ENCODE data around the gene TRPV5.
"Not testable (repeated sequence)": the region's sequence is repeated elsewhere in the genome, so short reads cannot be mapped to it uniquely, and the experiment has no call there.

- TF ChIP-seq BHLHE40 (IDR thresholded peaks at IDR 0.05; ENCODE audit: low read depth, low read length); RCOR1 (IDR thresholded peaks at IDR 0.05; ENCODE audit: insufficient replicate concordance, low read length); POLR2A (IDR thresholded peaks at IDR 0.05; ENCODE audit: low read depth, low read length); MAFK (IDR thresholded peaks at IDR 0.05; ENCODE audit: low read depth, low read length); SMC3 (IDR thresholded peaks at IDR 0.05; ENCODE audit: low read depth, low read length); MAZ (IDR thresholded peaks at IDR 0.05; ENCODE audit: borderline replicate concordance, low read depth, low read length); CHD1 (IDR thresholded peaks at IDR 0.05; ENCODE audit: low read depth, low read length): not testable (repeated sequence)
- TF ChIP-seq, protein P1, sequence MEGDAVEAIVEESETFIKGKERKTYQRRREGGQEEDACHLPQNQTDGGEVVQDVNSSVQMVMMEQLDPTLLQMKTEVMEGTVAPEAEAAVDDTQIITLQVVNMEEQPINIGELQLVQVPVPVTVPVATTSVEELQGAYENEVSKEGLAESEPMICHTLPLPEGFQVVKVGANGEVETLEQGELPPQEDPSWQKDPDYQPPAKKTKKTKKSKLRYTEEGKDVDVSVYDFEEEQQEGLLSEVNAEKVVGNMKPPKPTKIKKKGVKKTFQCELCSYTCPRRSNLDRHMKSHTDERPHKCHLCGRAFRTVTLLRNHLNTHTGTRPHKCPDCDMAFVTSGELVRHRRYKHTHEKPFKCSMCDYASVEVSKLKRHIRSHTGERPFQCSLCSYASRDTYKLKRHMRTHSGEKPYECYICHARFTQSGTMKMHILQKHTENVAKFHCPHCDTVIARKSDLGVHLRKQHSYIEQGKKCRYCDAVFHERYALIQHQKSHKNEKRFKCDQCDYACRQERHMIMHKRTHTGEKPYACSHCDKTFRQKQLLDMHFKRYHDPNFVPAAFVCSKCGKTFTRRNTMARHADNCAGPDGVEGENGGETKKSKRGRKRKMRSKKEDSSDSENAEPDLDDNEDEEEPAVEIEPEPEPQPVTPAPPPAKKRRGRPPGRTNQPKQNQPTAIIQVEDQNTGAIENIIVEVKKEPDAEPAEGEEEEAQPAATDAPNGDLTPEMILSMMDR (conservative IDR thresholded peaks at IDR 0.05; ENCODE audit: low read depth, low read length), result not testable (repeated sequence)
- TF ChIP-seq, protein P2, sequence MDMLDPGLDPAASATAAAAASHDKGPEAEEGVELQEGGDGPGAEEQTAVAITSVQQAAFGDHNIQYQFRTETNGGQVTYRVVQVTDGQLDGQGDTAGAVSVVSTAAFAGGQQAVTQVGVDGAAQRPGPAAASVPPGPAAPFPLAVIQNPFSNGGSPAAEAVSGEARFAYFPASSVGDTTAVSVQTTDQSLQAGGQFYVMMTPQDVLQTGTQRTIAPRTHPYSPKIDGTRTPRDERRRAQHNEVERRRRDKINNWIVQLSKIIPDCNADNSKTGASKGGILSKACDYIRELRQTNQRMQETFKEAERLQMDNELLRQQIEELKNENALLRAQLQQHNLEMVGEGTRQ (IDR thresholded peaks at IDR 0.05; ENCODE audit: low read depth, low read length), result not testable (repeated sequence)
These were observed 44.9 kb upstream of the TRPV5 start for GRCh38 chr7:142978402-142978801.
